ENCODE data around the gene TTF1.

DNA sequence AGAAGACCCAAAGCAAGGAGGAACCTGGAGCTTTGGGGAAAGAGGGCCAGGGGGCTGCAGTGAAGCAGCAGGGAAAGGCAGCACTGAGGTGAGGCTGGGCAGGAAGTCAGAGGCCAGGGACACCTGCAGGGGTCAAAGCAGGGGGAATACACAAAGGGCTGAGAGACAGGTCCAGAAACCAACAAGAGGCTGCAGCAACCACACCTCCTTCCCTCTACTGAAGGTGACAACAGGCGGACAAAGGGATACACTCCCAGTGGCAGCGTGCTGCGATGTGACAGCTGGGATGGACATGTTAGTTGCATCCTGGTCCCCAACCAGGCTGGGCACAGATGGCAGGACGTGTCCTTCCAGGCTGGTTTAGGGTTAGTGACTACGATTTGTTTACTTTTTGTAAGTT, 15.9 kb upstream of the TTF1 start:
- TF ChIP-seq HOXA7 (CRISPR knock-in tag; IDR thresholded peaks at IDR 0.05): no peak
- TF ChIP-seq SRSF1 (optimal IDR thresholded peaks at IDR 0.05; ENCODE audit: low read depth, low read length): no peak
- TF ChIP-seq, protein P1, sequence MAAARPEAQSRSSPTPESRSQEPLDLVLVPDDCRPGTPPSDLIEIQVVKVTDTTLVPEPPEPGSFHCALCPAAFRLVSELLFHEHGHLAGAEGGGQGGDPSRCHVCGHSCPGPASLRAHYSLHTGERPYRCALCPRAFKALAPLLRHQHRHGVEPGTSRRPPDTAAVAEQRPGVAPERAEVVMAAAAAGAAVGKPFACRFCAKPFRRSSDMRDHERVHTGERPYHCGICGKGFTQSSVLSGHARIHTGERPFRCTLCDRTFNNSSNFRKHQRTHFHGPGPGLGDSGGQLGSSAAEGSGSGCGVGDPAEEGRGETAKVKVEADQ (CRISPR knock-in tag; IDR thresholded peaks at IDR 0.05; ENCODE audit: borderline replicate concordance): no peak
- no peak for TF ChIP-seq BHLHE40 (IDR thresholded peaks at IDR 0.05; ENCODE audit: low read length)
- TF ChIP-seq, protein P2, sequence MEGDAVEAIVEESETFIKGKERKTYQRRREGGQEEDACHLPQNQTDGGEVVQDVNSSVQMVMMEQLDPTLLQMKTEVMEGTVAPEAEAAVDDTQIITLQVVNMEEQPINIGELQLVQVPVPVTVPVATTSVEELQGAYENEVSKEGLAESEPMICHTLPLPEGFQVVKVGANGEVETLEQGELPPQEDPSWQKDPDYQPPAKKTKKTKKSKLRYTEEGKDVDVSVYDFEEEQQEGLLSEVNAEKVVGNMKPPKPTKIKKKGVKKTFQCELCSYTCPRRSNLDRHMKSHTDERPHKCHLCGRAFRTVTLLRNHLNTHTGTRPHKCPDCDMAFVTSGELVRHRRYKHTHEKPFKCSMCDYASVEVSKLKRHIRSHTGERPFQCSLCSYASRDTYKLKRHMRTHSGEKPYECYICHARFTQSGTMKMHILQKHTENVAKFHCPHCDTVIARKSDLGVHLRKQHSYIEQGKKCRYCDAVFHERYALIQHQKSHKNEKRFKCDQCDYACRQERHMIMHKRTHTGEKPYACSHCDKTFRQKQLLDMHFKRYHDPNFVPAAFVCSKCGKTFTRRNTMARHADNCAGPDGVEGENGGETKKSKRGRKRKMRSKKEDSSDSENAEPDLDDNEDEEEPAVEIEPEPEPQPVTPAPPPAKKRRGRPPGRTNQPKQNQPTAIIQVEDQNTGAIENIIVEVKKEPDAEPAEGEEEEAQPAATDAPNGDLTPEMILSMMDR (CRISPR knock-in tag; IDR thresholded peaks at IDR 0.05): no peak
- no peak for TF ChIP-seq ZNF256 (CRISPR knock-in tag; conservative IDR thresholded peaks at IDR 0.05)

Data from HepG2 (cell line).